HG02623 (cell line): ENCODE measurements around the gene METTL26.
"Not testable (repeated sequence)": the region's sequence is repeated elsewhere in the genome, so short reads cannot be mapped to it uniquely, and the experiment has no call there.

ENCODE experiments used
- ATAC-seq: cut with Tn5 transposase; IDR thresholded peaks from one replicate; pipeline ENCODE4 v1.9.1; 2021; ENCODE audit warnings: moderate library complexity; ENCODE audit not compliant: unreplicated experiment

Gene METTL26

GRCh38 chr16:603933-604332, 32.2 kb downstream of the METTL26 start:
- ATAC-seq, result no peak

- ATAC-seq, result no peak
Observed at GRCh38 chr16:600781-601180, 35.3 kb downstream of the METTL26 start.

- no peak for ATAC-seq
Observed at GRCh38 chr16:598823-599739, 37.0 kb downstream of the METTL26 start.

GRCh38 chr16:597655-598054, 38.5 kb downstream of the METTL26 start:
- not testable (repeated sequence) for ATAC-seq

- no peak for ATAC-seq
Observed at GRCh38 chr16:596736-597060, 39.4 kb downstream of the METTL26 start.

GRCh38 chr16:595942-596735, 40.0 kb downstream of the METTL26 start:
- no peak for ATAC-seq

GRCh38 chr16:595094-595528, 41.0 kb downstream of the METTL26 start:
- ATAC-seq, result no peak

- ATAC-seq, result no peak
Observed at GRCh38 chr16:593807-594206, 42.3 kb downstream of the METTL26 start.

GRCh38 chr16:593406-593805, 42.7 kb downstream of the METTL26 start:
- no peak for ATAC-seq

GRCh38 chr16:592518-593306, 43.4 kb downstream of the METTL26 start:
- ATAC-seq, result no peak

- ATAC-seq, result no peak
Observed at GRCh38 chr16:591892-592517, 44.1 kb downstream of the METTL26 start.

GRCh38 chr16:591231-591630, 44.9 kb downstream of the METTL26 start:
- no peak for ATAC-seq

GRCh38 chr16:590815-591200, 45.3 kb downstream of the METTL26 start:
- no peak for ATAC-seq

GRCh38 chr16:590188-590814, 45.8 kb downstream of the METTL26 start:
- no peak for ATAC-seq

- peak; percentile 69 for ATAC-seq
Observed at GRCh38 chr16:589658-590187, 46.4 kb downstream of the METTL26 start, which contains the start of gene RAB40C. Gene RAB40C, plus strand, starts transcription at chr16:590066. Its CDS starts 226 bp downstream, at chr16:590292.

- peak; percentile 62 for ATAC-seq
Observed at GRCh38 chr16:588889-589657, 47.0 kb downstream of the METTL26 start.

GRCh38 chr16:588639-588888, 47.5 kb downstream of the METTL26 start:
- no peak for ATAC-seq

GRCh38 chr16:586645-587590, 49.2 kb downstream of the METTL26 start:
- no peak for ATAC-seq
